H1 (cell line): ENCODE data around the gene SPTB. TPM values are rescaled to one million over a fixed set of nuclear protein-coding genes. Genes with fewer than 3 reads are reported as not detected.

Source experiments
- ASH2L ChIP-seq: fragments of 200-600, 300-600 bp; sonication (generic); IDR thresholded peaks from one replicate; pipeline ENCODE4 v1.7.1; 2017; ENCODE audit warnings: low read length
- CBX8 ChIP-seq: fragments of 300-800, 300-1000 bp; sonication (generic); IDR thresholded peaks from 2 replicates; pipeline ENCODE4 v1.7.1; 2016; ENCODE audit warnings: low read depth, low read length, borderline replicate concordance
- CREB1 ChIP-seq: IDR thresholded peaks from 2 replicates; pipeline ENCODE4 v1.6.1; 2012; ENCODE audit warnings: inconsistent platforms
- NRF1 ChIP-seq: IDR thresholded peaks from 2 replicates; pipeline ENCODE4 v1.6.1; 2011; ENCODE audit warnings: mild to moderate bottlenecking, low read depth, low read length, improper control_type of control experiment
- SIN3A ChIP-seq, 2 experiments: IDR thresholded peaks in 1 of 2; conservative IDR thresholded peaks in 1 of 2; 2 replicates each; pipeline ENCODE4 v1.6.1; 2011 to 2012; ENCODE audit warnings: low read length in 2 of 2, improper control_type of control experiment in 1 of 2, low read depth in 1 of 2, mild to moderate bottlenecking in 1 of 2
- polyA plus RNA-seq, 7 experiments: library from polyadenylated mRNA; depleted of rRNA in 3 of 7; stranded (reverse) in 5 of 7; unstranded in 2 of 7; fragments of >200 nt in 5 of 7; fragments of 200-250 nt in 2 of 7; gene quantifications; 1 replicate in 5 of 7; 2 replicates in 1 of 7; 4 replicates in 1 of 7; pipeline versions ENCODE4 v1.2.1 to v1.2.3, GENCODE V29; 2011 to 2013; ENCODE audit warnings: missing spikeins in 2 of 7, mixed read lengths in 2 of 7
- total RNA-seq: library from RNA; stranded (reverse); fragmentation: NEBNext Ultra II Directional; extraction: Animal tissue kit (Norgen Biotek cat#: 25700); gene quantifications from 2 replicates; pipeline ENCODE4 v1.2.1, GENCODE V29; 2021
- TF ChIP-seq, protein P1 (sequence below): IDR thresholded peaks from 2 replicates; pipeline ENCODE4 v1.6.1; 2012; ENCODE audit warnings: low read length, inconsistent platforms
- TF ChIP-seq, protein P2 (sequence below): fragments of 300-600 bp; sonication (generic); IDR thresholded peaks from 2 replicates; pipeline ENCODE4 v1.7.1; 2012; ENCODE audit warnings: low read length, moderate library complexity, mild to moderate bottlenecking, inconsistent platforms; ENCODE audit not compliant: insufficient replicate concordance

SPTB gene
- total and polyA plus RNA-seq, 2 of the 8 experiments (the other 6 are each of a cell fraction or from before 2014, with no cell fraction given) = 0.30 to 2.4 TPM

DNA sequence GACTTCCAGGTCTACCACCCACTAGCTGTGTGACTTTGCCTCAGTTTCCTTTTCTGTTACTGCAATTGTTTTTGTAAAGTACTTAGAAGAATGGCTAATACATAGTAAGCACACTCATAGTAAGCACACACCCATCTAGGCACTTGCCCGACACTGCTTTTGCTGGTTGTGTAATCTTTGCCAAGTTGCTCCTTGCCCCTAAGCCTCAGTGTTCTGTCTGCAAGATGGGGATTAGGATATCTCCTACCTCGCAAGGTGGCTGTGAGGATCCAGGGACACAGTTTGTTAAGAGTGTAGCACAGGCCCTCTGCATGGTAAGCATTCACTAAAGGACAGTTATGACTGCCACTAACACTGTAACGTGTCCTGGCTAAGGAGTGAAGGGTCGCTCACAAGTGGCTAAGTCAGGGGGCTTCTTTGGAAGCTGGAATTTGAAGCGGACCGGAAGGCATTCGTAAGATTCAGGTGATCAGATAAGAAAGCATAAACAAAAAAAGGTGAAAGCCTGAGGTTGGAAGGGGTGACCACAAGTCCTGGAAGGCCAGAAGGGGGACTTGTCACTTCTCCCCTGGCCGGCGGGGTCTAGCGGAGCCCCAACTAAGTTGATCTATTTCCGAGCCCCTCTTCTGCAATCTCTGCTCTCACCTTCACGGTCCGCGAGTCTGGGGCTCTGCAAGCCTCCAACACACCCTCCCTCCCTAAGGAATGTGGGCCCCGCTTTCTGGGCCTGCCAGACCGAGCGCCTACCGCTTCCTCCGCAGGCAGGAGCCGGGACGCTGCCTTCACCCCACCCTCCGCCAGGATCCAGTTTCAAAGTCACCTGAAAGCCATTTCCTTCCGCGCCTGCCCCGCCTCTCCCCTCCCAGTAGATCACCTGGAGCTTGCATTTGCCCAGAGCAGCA, 177.0 kb downstream of the SPTB start (continued):
- TF ChIP-seq, protein P1, sequence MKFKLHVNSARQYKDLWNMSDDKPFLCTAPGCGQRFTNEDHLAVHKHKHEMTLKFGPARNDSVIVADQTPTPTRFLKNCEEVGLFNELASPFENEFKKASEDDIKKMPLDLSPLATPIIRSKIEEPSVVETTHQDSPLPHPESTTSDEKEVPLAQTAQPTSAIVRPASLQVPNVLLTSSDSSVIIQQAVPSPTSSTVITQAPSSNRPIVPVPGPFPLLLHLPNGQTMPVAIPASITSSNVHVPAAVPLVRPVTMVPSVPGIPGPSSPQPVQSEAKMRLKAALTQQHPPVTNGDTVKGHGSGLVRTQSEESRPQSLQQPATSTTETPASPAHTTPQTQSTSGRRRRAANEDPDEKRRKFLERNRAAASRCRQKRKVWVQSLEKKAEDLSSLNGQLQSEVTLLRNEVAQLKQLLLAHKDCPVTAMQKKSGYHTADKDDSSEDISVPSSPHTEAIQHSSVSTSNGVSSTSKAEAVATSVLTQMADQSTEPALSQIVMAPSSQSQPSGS = no peak
- no peak for TF ChIP-seq ASH2L
- peak in 1 of 2 experiments; percentile 88; a peak in 1 of 4 replicates for TF ChIP-seq SIN3A (conservative IDR thresholded peaks at IDR 0.05 in 1 of 2, IDR thresholded peaks at IDR 0.05 in 1 of 2; ENCODE audit: low read depth in 1 of 2, low read length in 2 of 2)
- TF ChIP-seq CREB1 = no peak
- TF ChIP-seq CBX8 = no peak
- TF ChIP-seq NRF1 = no peak
- TF ChIP-seq, protein P2, sequence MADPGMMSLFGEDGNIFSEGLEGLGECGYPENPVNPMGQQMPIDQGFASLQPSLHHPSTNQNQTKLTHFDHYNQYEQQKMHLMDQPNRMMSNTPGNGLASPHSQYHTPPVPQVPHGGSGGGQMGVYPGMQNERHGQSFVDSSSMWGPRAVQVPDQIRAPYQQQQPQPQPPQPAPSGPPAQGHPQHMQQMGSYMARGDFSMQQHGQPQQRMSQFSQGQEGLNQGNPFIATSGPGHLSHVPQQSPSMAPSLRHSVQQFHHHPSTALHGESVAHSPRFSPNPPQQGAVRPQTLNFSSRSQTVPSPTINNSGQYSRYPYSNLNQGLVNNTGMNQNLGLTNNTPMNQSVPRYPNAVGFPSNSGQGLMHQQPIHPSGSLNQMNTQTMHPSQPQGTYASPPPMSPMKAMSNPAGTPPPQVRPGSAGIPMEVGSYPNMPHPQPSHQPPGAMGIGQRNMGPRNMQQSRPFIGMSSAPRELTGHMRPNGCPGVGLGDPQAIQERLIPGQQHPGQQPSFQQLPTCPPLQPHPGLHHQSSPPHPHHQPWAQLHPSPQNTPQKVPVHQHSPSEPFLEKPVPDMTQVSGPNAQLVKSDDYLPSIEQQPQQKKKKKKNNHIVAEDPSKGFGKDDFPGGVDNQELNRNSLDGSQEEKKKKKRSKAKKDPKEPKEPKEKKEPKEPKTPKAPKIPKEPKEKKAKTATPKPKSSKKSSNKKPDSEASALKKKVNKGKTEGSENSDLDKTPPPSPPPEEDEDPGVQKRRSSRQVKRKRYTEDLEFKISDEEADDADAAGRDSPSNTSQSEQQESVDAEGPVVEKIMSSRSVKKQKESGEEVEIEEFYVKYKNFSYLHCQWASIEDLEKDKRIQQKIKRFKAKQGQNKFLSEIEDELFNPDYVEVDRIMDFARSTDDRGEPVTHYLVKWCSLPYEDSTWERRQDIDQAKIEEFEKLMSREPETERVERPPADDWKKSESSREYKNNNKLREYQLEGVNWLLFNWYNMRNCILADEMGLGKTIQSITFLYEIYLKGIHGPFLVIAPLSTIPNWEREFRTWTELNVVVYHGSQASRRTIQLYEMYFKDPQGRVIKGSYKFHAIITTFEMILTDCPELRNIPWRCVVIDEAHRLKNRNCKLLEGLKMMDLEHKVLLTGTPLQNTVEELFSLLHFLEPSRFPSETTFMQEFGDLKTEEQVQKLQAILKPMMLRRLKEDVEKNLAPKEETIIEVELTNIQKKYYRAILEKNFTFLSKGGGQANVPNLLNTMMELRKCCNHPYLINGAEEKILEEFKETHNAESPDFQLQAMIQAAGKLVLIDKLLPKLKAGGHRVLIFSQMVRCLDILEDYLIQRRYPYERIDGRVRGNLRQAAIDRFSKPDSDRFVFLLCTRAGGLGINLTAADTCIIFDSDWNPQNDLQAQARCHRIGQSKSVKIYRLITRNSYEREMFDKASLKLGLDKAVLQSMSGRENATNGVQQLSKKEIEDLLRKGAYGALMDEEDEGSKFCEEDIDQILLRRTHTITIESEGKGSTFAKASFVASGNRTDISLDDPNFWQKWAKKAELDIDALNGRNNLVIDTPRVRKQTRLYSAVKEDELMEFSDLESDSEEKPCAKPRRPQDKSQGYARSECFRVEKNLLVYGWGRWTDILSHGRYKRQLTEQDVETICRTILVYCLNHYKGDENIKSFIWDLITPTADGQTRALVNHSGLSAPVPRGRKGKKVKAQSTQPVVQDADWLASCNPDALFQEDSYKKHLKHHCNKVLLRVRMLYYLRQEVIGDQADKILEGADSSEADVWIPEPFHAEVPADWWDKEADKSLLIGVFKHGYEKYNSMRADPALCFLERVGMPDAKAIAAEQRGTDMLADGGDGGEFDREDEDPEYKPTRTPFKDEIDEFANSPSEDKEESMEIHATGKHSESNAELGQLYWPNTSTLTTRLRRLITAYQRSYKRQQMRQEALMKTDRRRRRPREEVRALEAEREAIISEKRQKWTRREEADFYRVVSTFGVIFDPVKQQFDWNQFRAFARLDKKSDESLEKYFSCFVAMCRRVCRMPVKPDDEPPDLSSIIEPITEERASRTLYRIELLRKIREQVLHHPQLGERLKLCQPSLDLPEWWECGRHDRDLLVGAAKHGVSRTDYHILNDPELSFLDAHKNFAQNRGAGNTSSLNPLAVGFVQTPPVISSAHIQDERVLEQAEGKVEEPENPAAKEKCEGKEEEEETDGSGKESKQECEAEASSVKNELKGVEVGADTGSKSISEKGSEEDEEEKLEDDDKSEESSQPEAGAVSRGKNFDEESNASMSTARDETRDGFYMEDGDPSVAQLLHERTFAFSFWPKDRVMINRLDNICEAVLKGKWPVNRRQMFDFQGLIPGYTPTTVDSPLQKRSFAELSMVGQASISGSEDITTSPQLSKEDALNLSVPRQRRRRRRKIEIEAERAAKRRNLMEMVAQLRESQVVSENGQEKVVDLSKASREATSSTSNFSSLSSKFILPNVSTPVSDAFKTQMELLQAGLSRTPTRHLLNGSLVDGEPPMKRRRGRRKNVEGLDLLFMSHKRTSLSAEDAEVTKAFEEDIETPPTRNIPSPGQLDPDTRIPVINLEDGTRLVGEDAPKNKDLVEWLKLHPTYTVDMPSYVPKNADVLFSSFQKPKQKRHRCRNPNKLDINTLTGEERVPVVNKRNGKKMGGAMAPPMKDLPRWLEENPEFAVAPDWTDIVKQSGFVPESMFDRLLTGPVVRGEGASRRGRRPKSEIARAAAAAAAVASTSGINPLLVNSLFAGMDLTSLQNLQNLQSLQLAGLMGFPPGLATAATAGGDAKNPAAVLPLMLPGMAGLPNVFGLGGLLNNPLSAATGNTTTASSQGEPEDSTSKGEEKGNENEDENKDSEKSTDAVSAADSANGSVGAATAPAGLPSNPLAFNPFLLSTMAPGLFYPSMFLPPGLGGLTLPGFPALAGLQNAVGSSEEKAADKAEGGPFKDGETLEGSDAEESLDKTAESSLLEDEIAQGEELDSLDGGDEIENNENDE = no peak
